COR-L47 (cell line): ENCODE data around the gene FAM181B.
A peak's percentile ranks its signal among the peaks of the same experiment; 100 is the strongest.

Source experiments
- DNase-seq: peaks from one replicate; lab custom pipeline; 2025; lab: John Stamatoyannopoulos, UW

FAM181B gene

GRCh38 chr11:82682003-82682751 is 51.5 kb downstream of the FAM181B start:
- peak; percentile 1 for DNase-seq

- DNase-seq: no peak
These were observed 53.4 kb downstream of the FAM181B start for GRCh38 chr11:82680252-82680651.
